ENCODE measurements around the gene MICU1.
"Not testable (repeated sequence)": the region's sequence is repeated elsewhere in the genome, so short reads cannot be mapped to it uniquely, and the experiment has no call there.

Gene MICU1

GRCh38 chr10:72460284-72460876 is 165.5 kb downstream of the MICU1 start:
- in situ Hi-C loops (cut with HindIII; ENCODE audit: low sequenced_read_pairs) = no loop called here

DNA sequence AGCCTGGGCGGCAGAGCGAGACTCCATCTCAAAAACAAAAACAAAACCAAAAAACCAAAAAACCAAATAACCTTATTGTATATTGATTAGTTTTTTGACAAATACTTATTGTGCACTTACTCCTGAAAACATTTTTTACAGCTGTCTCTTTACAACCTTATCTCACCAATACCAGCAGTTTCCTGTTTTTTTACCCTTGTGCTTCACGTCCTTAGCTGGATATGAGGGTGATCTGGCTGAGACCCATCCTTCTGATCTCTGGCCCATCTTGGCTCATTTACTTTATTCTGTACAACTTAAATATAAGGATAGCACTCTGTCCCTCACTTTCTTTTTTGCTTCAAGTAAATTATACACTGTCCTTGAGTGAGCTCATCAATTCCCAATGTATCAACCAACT is 166.6 kb downstream of the MICU1 start:
- in situ Hi-C loops (cut with HindIII; ENCODE audit: low sequenced_read_pairs) = no loop called here

DNA sequence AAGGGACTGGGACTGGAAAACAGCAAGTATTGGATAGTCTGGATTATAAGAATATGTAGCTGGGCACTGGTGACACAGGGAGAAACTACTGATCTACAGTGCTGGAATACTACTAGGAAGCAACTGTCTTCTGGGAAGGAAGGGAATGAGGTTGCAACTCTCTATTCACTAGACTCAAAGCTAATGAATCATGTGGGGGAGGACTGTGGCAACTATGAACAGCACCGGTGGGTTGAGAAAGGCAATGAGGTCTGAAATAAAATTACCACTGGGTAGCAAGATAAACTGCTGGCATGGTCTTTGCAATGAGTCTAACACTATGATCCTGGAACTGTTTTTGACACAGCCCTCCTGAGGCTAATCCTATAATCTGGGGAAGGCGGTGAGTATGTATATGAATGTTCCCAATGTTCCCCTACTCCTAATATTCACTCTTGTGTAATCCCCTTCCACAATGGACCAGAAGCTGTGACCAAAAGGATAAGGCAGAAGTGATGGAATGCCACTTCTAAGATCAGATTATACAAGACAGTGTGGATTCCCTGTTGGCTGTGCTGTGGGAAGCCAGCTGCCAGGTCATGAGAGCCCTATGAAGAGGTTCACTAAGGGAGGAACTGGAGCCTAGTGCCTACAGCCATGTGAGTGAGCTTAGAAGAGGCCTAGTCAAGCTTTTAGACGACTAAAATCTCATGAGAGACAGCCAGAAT is 169.8 kb downstream of the MICU1 start:
- in situ Hi-C loops (cut with HindIII; ENCODE audit: low sequenced_read_pairs) = no loop called here

DNA sequence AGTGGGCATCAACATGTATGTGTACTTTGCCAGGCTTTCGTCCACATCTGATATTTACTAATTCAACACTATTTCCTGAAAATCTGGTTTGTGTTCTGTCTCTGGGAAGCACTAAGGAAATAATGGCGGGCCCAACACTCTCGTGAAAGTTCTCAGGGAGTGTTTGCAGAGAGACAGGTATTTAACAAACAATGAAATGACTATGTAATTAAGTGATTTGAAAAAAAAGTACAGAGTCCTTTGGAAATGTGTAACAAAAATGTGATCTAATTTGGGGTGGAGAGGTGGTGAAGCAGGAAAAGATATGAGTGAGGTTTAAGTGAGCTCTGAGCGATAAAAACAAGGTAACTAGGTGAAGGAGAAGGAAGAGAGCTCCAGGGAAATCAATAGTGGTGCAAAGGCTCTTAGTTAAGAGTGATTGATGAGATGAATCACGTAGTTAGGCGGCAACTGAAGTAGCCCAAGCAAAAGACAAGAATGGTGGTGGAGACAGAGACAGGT is 175.9 kb downstream of the MICU1 start:
- in situ Hi-C loops (cut with HindIII; ENCODE audit: low sequenced_read_pairs) = no loop called here

GRCh38 chr10:72445851-72446250 is 180.0 kb downstream of the MICU1 start:
- in situ Hi-C loops (cut with HindIII; ENCODE audit: low sequenced_read_pairs) = no loop called here

- in situ Hi-C loops (cut with HindIII; ENCODE audit: low sequenced_read_pairs) = not testable (repeated sequence)
Observed at GRCh38 chr10:72442969-72443368, 182.9 kb downstream of the MICU1 start.

DNA sequence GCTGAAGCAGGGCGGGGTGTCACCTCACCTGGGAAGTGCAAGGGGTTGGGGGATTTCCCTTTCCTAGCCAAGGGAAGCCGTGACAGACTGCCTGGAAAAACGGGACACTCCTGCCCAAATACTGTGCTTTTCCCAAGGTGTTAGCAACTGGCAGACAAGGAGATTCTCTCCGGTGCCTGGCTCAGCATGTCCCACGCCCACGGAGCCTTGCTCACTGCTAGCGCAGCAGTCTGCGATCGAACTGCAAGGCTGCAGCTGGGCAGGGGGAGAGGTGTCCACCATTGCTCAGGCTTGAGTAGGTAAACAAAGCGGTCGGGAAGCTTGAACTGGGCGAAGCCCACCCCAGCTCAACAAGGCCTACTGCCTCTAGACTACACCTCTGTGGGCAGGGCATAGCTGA is 190.3 kb downstream of the MICU1 start:
- in situ Hi-C loops (cut with HindIII; ENCODE audit: low sequenced_read_pairs) = no loop called here

GRCh38 chr10:72430936-72431335 is 194.9 kb downstream of the MICU1 start:
- in situ Hi-C loops (cut with HindIII; ENCODE audit: low sequenced_read_pairs) = not testable (repeated sequence)

- in situ Hi-C loops (cut with HindIII; ENCODE audit: low sequenced_read_pairs) = no loop called here
Observed at GRCh38 chr10:72429931-72430330, 195.9 kb downstream of the MICU1 start.

DNA sequence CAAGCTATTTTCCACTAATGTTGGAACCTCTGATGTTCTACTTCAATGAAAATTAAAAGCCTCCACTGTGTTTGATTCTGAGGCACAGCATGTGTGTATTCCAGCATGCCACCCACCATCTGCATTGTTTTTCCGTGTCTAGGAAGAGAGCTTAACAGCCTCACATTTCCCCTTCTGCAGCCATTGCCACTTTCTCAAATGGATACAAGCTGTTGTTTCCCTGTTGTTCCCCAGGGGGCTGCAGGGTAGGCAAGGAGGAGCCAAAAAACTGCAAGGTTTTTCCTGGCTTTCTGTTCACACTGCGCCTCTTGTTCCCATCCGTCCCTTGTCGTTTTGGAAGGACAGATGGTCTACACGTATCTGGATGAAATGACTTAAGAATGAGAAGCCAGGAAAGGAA is 198.9 kb downstream of the MICU1 start:
- in situ Hi-C loops (cut with HindIII; ENCODE audit: low sequenced_read_pairs) = no loop called here

GRCh38 chr10:72425133-72425532 is 200.7 kb downstream of the MICU1 start:
- in situ Hi-C loops (cut with HindIII; ENCODE audit: low sequenced_read_pairs) = no loop called here

DNA sequence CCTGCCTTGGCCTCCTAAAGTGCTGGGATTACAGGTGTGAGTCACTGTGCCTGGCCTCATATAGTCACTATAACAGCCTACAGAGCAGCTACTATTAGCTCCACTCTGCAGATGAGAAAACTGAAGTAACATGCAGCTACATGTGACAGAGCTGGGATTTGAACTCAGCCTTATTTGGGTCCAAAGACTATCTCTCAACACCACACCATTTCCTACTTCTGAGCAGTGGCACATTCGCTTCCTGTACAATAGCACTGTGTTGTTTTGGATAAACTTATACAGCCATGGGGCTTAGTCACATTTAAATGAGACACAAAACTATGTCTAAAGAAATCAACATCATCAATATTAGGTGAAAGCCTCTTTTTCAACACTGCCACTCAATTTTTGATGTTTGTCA is 201.3 kb downstream of the MICU1 start:
- in situ Hi-C loops (cut with HindIII; ENCODE audit: low sequenced_read_pairs) = no loop called here

DNA sequence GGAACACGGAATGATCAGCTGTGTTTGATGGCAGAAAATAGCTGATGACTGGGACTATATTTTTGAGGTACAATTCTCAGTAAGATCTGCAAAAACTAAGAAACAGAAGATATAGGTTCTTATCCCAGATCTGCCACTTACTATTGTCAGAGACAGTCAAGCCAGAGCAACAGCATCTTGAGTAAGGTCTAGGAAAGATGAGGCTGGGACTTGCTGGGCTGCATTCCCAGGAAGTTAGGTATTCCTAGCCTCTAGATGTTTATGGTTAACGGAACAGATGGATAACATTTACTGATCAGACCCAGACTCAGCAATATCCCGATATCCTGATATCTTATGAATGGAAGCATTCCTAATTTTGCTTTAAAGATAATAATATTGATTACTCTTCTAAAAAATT is 202.5 kb downstream of the MICU1 start:
- in situ Hi-C loops (cut with HindIII; ENCODE audit: low sequenced_read_pairs) = no loop called here

GRCh38 chr10:72421885-72422540 is 203.9 kb downstream of the MICU1 start:
- in situ Hi-C loops (cut with HindIII; ENCODE audit: low sequenced_read_pairs) = no loop called here

DNA sequence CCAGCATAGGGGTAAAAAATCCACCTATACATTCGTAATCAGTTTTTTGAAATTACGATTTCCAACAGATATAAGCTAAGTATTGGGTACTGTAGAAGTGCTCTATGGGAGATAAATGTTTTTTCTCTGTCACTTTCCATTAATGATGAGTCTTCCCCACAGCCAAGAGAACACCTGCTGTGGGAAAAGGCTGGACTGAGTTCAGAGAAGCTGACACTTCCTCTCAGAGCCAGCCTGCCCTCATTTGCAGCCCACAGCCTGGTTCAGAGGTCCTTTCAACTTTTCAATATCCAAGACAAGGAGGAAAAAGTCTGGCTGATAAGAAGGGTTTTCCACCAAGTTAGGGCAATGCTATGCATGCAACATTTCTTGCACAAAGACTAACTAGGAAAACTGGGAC is 206.6 kb downstream of the MICU1 start:
- in situ Hi-C loops (cut with HindIII; ENCODE audit: low sequenced_read_pairs) = no loop called here

- in situ Hi-C loops (cut with HindIII; ENCODE audit: low sequenced_read_pairs) = no loop called here
Observed at GRCh38 chr10:72418679-72419078, 207.2 kb downstream of the MICU1 start.

GRCh38 chr10:72417971-72418370 is 207.9 kb downstream of the MICU1 start:
- in situ Hi-C loops (cut with HindIII; ENCODE audit: low sequenced_read_pairs) = no loop called here

DNA sequence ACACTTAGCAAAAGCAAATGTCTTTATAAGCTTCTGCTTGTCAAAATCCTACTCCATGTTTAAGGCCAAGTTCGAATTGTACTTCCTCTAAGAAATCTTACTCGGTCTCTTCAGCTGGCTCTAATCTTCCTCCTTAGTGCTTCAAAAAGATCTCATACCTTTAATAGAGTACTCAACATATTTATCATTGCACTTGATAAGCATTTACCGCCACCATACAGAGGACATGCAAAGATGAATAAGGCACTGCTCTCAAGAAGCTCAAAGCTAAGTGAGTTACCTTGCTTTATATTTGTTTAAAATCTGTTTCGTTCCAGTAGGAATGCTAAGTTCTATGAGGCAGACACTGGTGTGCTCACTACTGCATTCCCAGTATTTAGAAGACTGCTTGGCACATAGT is 209.2 kb downstream of the MICU1 start:
- in situ Hi-C loops (cut with HindIII; ENCODE audit: low sequenced_read_pairs) = no loop called here

DNA sequence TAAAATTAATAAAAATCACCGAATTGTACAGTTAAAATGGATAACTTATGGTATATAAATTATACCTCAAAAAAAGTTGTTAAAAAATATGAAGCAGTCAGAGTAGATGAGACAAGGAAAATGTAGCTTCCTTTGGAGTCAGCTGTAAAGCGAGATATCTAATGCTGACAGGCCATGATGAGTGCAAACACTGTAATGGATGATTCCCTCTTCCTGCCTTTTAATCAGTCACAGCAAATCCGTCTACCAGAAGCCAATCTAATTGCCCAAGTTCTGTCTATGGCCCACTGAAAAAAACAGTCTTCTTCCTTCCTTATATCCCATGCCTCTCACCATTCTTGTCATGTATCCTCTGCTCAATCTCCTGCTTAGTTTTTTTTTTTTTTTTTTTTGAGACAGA is 211.2 kb downstream of the MICU1 start:
- in situ Hi-C loops (cut with HindIII; ENCODE audit: low sequenced_read_pairs) = no loop called here

DNA sequence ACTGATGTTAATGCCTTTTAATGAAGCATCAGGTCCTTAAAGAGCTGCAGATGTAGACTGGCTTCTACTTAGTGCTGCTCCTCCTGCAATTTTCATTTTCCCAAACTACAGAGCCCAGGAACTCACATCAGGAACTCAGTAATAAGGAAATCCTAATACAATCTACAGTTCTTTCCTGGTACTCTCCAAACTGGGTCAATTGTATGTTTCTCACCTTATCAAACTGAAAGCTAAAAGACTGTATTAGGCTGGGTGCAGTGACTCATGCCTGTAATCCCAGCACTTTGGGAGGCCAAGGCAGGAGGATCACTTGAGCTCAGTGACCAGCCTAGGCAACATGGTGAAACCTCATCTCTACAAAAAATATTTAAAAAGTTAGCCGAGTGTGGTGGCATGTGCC is 216.7 kb downstream of the MICU1 start:
- in situ Hi-C loops (cut with HindIII; ENCODE audit: low sequenced_read_pairs) = no loop called here

DNA sequence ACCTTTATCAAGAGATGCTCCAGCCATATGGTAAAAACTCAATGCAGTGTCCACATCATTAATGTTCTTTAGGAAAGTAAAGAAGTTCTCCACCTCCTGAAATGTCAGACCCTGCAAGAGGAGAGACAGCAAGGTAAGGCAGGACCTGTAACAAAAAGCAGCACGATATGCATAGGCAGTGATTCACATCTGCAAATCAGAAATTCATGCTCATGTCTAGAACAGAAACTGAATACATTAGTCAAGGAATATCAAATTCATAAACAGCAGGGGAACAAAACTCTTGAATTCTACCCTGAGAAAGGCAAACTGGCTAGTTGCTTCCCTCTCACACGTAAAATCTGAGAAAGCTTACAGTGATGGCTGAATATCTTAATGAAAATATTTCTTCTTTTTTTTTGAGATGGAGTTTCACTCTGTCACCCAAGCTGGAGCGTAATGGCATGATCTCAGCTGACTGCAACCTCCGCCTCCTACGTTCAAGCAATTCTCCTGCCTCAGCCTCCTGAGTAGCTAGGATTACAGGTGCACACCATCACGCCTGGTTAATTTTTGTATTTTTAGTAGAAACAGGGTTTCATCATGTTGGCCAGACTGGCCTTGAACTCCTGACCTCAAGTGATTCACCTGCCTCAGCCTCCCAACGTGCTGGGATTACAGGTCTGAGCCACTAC is 217.8 kb downstream of the MICU1 start:
- in situ Hi-C loops (cut with HindIII; ENCODE audit: low sequenced_read_pairs) = no loop called here

DNA sequence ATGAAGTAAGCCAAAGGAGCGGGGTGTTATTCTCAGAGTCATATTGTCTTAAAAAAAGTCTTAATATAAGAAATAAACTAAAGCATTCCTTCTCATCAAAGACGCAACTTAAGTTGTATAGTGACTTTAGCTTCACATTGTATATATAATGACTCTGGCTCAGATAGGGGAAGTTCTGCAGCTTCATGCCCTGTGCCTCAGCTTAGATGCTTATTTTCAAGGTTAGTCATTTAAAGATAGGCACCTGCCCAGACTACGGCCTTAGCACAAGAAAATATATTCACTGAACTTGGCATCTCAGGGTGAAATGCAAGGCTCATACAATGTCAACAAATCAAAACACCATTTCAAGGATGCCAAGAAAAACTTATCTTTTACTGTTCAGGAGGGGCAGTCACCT is 218.4 kb downstream of the MICU1 start:
- in situ Hi-C loops (cut with HindIII; ENCODE audit: low sequenced_read_pairs) = no loop called here
